Activated CD4-positive, alpha-beta T cell treated with anti-CD3 and anti-CD28 coated beads, Interleukin-2, amount 50 U/mL, for 48 hours (primary cell): ENCODE data around the gene TNFRSF12A.
"Not testable (repeated sequence)": the region's sequence is repeated elsewhere in the genome, so short reads cannot be mapped to it uniquely, and the experiment has no call there.

Experiments
- DNase-seq, 2 experiments: peaks; one replicate each; pipeline ENCODE4 v3.0.0-alpha.2; 2020

The TNFRSF12A gene

DNA sequence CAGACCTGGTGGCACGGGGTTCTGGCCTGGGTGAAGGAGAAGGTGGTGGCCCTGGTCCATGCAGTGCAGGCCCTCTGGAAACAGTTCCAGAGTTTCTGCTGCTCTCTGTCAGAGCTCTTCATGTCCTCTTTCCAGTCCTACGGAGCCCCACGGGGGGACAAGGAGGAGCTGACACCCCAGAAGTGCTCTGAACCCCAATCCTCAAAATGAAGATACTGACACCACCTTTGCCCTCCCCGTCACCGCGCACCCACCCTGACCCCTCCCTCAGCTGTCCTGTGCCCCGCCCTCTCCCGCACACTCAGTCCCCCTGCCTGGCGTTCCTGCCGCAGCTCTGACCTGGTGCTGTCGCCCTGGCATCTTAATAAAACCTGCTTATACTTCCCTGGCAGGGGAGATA lies 49.0 kb downstream of the TNFRSF12A start:
- DNase-seq = not testable (repeated sequence)

DNA sequence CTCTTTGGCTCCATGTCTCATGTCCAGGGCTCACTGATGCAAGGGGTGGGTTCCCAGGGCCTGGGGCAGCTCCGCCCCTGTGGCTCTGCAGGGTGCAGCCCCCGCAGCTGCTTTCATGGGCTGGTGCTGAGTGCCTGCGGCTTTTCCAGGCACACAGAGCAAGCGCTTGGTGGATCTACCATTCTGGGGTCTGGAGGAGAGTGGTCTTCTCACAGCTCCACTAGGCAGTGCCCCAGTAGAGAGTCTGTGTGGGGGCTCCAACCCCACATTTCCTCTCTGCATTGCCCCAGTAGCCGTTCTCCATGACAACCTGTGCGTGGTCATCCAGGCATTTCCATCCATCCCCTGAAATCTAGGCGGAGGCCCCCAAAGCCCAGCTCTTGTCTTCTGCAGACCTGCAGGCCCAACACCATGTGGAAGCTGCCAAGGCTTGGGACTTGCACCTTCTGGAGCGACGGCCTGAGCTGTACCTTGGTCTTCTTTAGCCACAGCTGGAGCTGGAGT lies 50.5 kb downstream of the TNFRSF12A start:
- DNase-seq = peak; percentile 55 to 64

GRCh38 chr16:3071655-3072054 lies 51.5 kb downstream of the TNFRSF12A start:
- peak in 1 of 2 experiments; percentile 51 for DNase-seq
